Heart left ventricle (tissue), 16 donors: ENCODE data around the gene ANK3. TPM values are rescaled to one million over a fixed set of nuclear protein-coding genes. Genes with fewer than 3 reads are reported as not detected.

Source experiments
- ATAC-seq, 4 donors: fragments of 200-7000 bp; cut with Tn5 transposase; one replicate each; pipeline ENCODE4 v1.9.1; 2020 to 2022; ENCODE audit warnings: moderate library complexity in 4 of 4, mild to moderate bottlenecking in 3 of 4, moderate number of reproducible peaks in 1 of 4
- DNase-seq, 5 donors: peaks; one replicate each; pipeline ENCODE4 v3.0.0-alpha.2; 2020
- H3K27ac ChIP-seq, 12 donors: fragments of 200-600 bp; sonication (generic) in 4 of 12; one replicate each; pipeline versions ENCODE4 v1.5.0 to v1.8.0; 2016 to 2022; ENCODE audit warnings: mild to moderate bottlenecking in 2 of 12
- H3K27me3 ChIP-seq, 9 donors: fragments of 200-600 bp; sonication (generic) in 2 of 9; one replicate each; pipeline versions ENCODE4 v1.5.1 to v1.8.0; 2016 to 2022; ENCODE audit warnings: mild to moderate bottlenecking in 3 of 9
- H3K36me3 ChIP-seq, 9 donors: fragments of 200-600 bp; sonication (generic) in 2 of 9; one replicate each; pipeline versions ENCODE4 v1.5.0 to v1.8.0; 2018 to 2022; ENCODE audit warnings: mild to moderate bottlenecking in 2 of 9
- H3K4me1 ChIP-seq, 12 donors: fragments of 200-600 bp; sonication (generic) in 4 of 12; one replicate each; pipeline versions ENCODE4 v1.5.0 to v1.8.0; 2016 to 2022; ENCODE audit warnings: mild to moderate bottlenecking in 3 of 12
- H3K4me3 ChIP-seq, 12 donors: fragments of 200-600 bp; sonication (generic) in 4 of 12; one replicate each; pipeline versions ENCODE4 v1.5.0 to v1.8.0; 2017 to 2022; ENCODE audit warnings: mild to moderate bottlenecking in 9 of 12, moderate library complexity in 4 of 12
- H3K9me3 ChIP-seq, 12 donors: fragments of 200-600 bp; sonication (generic) in 4 of 12; one replicate each; pipeline versions ENCODE4 v1.5.0 to v1.8.0; 2016 to 2022; ENCODE audit warnings: mild to moderate bottlenecking in 1 of 12
- POLR2A ChIP-seq, 2 donors: fragments of 450-650 bp; IDR thresholded peaks; one replicate each; pipeline ENCODE4 v1.6.1; 2017; ENCODE audit warnings: antibody characterized with exemption in 2 of 2, mild to moderate bottlenecking in 2 of 2, moderate library complexity in 2 of 2
- WGBS, 4 donors: extraction: QIAGEN DNeasy Blood & Tissue Kit in 2 of 4; methylation state at CpG; one replicate each; pipeline versions ENCODE4 v1.1.5 to v1.1.7; 2013 to 2018; 5-methylcytosine and 5-hydroxymethylcytosine counted together
- intact Hi-C, 10 donors: fragments of 100-400 bp; cut with DNase I; formaldehyde crosslinking; loops; one replicate each; pipeline versions ENCODE4 v1.11.1 to v1.14.2; 2022
- polyA plus RNA-seq, 2 donors: library from polyadenylated mRNA; stranded (reverse); fragments of 200-250 nt; gene quantifications; one replicate each; pipeline ENCODE4 v1.2.3, GENCODE V29; 2013
- total RNA-seq, 9 donors: library from RNA; depleted of rRNA in 2 of 9; stranded (reverse); fragments of >200 nt in 2 of 9; fragmentation: NEBNext Ultra II Directional in 3 of 9; extraction: Animal tissue kit (Norgen Biotek cat#: 25700) in 3 of 9; gene quantifications; one replicate each; pipeline versions ENCODE4 v1.1.0 to v1.2.4, GENCODE V29; 2016 to 2023
- TF ChIP-seq, protein P1 (sequence below), 12 donors: fragments of 200-600 bp; sonication (generic) in 4 of 12; IDR thresholded peaks; one replicate each; pipeline versions ENCODE4 v1.5.0 to v1.8.0; 2018 to 2022; ENCODE audit warnings: antibody characterized with exemption in 12 of 12, mild to moderate bottlenecking in 5 of 12
- donor health status: ischemic (EF 13 %, LVEDD 7.1; RV severe dilation, severe dysfunction).
- donor health status: healthy with polysubstance abuse.
- donor health status: DM: no; HTN: yes; CAD: no.
- donor health status: DM: no; HTN: no; CAD: no.
- donor health status: ischemic (EF 25% LVEDD 6.9; RV normal size, moderate dysfunction).
- donor health status: ischemic (EF 25% LVEDD 5.7; RV mildly dilated, moderate dysfunction).
- donor health status: healthy.
- donor health status: DM: yes; HTN: yes; CAD: no.
- donor health status: ischemic (EF 35%, LVEDD 5.7; RV mildly dilated, moderate dysfunction).
- donor health status: nonischemic (EF 11% LVEDD 7.7; RV severe dilation, severe dysfunction).
- donor health status: DM: yes; HTN: yes; CAD: no.
- donor health status: PGD.
- donor health status: ischemic (EF 29% LVEDD 5.4; RV normal size, mild dysfunction).
- donor health status: nonischemic (EF 23%, LVEDD 6.1; RV moderate dilation, normal function).

Gene ANK3
- total and polyA plus RNA-seq, 11 donors, result 33.8 to 576 (median 239) TPM

GRCh38 chr10:60336901-60337630, 52.6 kb downstream of the ANK3 start:
- no peaks in the 10 kb centered on the region for H3K36me3 ChIP-seq
- H3K27ac ChIP-seq, result no peak overlapping the region
- 48 to 55% (median 49%) methylated on average over 3 of the region's 3 CpGs for WGBS, 4 donors
- no peak for ATAC-seq
- no peaks in the 10 kb centered on the region for H3K4me1 ChIP-seq
- DNase-seq, result no peak
- no peak overlapping the region for H3K4me3 ChIP-seq
- intact Hi-C loops, result no loop called here
- H3K27me3 ChIP-seq, result no peaks in the 10 kb centered on the region
- TF ChIP-seq, protein P1, sequence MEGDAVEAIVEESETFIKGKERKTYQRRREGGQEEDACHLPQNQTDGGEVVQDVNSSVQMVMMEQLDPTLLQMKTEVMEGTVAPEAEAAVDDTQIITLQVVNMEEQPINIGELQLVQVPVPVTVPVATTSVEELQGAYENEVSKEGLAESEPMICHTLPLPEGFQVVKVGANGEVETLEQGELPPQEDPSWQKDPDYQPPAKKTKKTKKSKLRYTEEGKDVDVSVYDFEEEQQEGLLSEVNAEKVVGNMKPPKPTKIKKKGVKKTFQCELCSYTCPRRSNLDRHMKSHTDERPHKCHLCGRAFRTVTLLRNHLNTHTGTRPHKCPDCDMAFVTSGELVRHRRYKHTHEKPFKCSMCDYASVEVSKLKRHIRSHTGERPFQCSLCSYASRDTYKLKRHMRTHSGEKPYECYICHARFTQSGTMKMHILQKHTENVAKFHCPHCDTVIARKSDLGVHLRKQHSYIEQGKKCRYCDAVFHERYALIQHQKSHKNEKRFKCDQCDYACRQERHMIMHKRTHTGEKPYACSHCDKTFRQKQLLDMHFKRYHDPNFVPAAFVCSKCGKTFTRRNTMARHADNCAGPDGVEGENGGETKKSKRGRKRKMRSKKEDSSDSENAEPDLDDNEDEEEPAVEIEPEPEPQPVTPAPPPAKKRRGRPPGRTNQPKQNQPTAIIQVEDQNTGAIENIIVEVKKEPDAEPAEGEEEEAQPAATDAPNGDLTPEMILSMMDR (IDR thresholded peaks at IDR 0.05), result no peak
- TF ChIP-seq POLR2A (IDR thresholded peaks at IDR 0.05), result no peak
- H3K9me3 ChIP-seq, result no peaks in the 10 kb centered on the region

DNA sequence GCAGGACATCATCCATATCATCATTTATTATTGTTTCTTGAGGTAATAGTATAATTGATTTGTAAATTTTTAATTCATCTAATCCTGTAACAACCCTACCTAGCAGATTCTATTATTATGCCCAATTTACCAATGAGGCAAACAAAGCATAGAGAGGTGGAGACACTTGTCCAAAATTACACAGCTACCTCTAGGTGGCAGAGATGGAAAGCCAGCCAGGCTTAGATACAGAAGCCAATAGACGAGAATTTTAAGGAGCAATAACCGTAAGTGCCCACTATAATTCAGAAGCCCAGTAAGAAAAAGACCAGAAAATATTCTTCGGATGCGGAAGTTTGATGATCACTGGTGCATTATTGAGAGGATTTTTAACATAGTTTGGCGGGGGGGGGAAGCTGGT, 54.0 kb downstream of the ANK3 start:
- Histone ChIP-seq H3K4me1 (no peaks in the 10 kb centered on the region), H3K27ac (no peak overlapping the region), H3K4me3 (no peak overlapping the region), H3K9me3 (no peaks in the 10 kb centered on the region), H3K36me3 (no peaks in the 10 kb centered on the region), H3K27me3 (no peaks in the 10 kb centered on the region)
- intact Hi-C loops, result no loop called here
- DNase-seq, result no peak
- WGBS, 4 donors, result 78 to 83% (median 80%) methylated on average over 5 of the region's 5 CpGs
- no peak for ATAC-seq
- TF ChIP-seq, protein P1 (IDR thresholded peaks at IDR 0.05), result peak in 1 of 12 donors; percentile 8
- TF ChIP-seq POLR2A (IDR thresholded peaks at IDR 0.05), result no peak

DNA sequence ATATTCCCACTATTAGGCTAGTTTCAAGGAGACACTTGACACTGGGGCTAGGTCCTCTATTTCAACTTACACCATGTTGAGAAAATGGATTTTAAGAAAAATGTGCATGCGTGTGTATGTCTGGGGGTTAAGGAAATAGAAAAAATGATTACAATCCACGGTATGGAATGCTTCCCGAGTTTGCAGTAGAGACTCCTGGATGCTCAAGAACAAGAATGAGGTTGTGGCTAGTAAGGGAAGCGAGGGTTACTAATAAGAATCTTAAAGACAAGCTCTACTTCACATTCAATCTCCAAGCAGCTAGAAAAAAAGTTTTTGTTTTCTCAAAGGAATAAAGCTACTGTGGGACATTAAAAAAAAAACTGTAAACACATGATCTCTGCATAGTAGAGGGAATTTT, 54.7 kb downstream of the ANK3 start:
- TF ChIP-seq, protein P1 (IDR thresholded peaks at IDR 0.05), result no peak
- TF ChIP-seq POLR2A (IDR thresholded peaks at IDR 0.05), result no peak
- 58 to 71% (median 65%) methylated on average over 4 of the region's 4 CpGs for WGBS, 4 donors
- intact Hi-C loops, result no loop called here
- H3K36me3 ChIP-seq, result no peaks in the 10 kb centered on the region
- peaks cover 0 to 2% (median 0%) of the 10 kb centered on the region in 12 donors for H3K9me3 ChIP-seq
- no peak overlapping the region for H3K4me3 ChIP-seq
- H3K27ac ChIP-seq, result no peak overlapping the region
- no peak for DNase-seq
- H3K4me1 ChIP-seq, result no peaks in the 10 kb centered on the region
- no peaks in the 10 kb centered on the region for H3K27me3 ChIP-seq
- no peak for ATAC-seq

- H3K27ac ChIP-seq, result no peak overlapping the region
- DNase-seq, result no peak
- TF ChIP-seq, protein P1 (IDR thresholded peaks at IDR 0.05), result no peak
- TF ChIP-seq POLR2A (IDR thresholded peaks at IDR 0.05), result no peak
- no peaks in the 10 kb centered on the region for H3K36me3 ChIP-seq
- H3K4me3 ChIP-seq, result no peak overlapping the region
- ATAC-seq, result no peak
- peaks cover 0 to 11% (median 0%) of the 10 kb centered on the region in 12 donors for H3K9me3 ChIP-seq
- intact Hi-C loops, result no loop called here
- no peaks in the 10 kb centered on the region for H3K4me1 ChIP-seq
- WGBS, 4 donors, result 51 to 75% (median 68%) methylated on average over 2 of the region's 2 CpGs
- H3K27me3 ChIP-seq, result no peaks in the 10 kb centered on the region
Measured at GRCh38 chr10:60332371-60332770, 57.3 kb downstream of the ANK3 start.
